GM19328 (cell line): Measurements from ENCODE around the gene LIMS1.
"Not testable (repeated sequence)": the region's sequence is repeated elsewhere in the genome, so short reads cannot be mapped to it uniquely, and the experiment has no call there.

ENCODE experiments used
- ATAC-seq: cut with Tn5 transposase; IDR thresholded peaks from one replicate; pipeline ENCODE4 v1.9.1; 2021; ENCODE audit warnings: mild to moderate bottlenecking, moderate library complexity; ENCODE audit not compliant: unreplicated experiment

LIMS1 gene

DNA sequence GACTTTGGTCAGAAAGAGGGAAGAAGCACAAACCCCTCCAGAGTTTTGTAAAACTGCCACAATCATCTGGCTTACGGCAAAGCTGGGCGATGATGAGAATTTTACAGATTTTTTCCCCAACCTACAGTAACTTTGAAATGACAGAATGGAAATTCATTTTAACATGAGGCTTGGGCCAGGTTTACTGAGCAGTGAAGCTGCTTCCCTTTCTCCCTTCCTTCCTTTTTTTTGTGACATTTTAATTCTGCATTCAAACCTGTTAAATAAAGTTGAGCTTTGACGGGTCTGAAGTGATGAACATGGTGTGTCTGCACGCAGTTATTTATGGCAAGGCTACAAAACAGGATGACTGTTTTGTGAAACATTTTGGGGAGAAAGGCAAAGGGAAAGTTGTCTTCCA is 123.2 kb downstream of the LIMS1 start:
- not testable (repeated sequence) for ATAC-seq

DNA sequence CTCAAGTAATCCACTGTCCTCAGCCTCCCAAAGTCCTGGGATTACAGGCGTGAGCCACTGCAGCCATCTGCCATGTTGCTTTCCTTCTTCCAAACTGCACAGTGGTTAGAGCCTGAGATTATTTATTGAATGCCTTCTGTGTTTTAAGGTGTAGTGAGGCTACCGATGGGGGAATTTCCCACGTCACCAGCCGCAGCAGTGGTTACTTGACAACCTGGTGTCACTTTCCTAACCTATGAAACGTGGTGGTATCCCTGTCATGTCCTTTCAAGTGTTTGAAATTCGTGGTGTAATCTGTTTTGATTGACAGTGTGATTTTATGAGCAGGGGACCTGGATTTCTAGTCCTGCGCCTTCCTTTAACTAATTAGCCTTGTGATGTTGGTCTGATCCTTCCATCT is 124.3 kb downstream of the LIMS1 start:
- not testable (repeated sequence) for ATAC-seq

DNA sequence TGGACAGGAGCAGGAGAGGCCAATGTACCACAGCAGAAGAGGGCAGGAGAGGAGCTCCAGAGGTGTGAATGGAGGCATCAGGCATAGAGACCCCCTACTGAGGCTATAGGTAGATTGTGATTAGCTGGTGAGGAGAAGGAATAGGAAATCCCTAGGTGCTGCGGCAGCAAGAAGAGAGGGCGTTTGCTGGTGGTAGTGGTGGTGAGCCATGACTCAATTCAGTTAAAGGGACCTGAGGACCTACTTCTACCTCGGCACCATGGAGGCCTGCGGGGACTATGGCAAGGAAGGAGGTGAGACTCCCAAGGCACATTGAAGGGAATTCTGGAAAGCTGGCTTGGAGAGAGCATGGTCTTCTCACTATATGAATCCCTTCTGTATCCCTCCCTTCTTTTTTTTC is 127.2 kb downstream of the LIMS1 start:
- not testable (repeated sequence) for ATAC-seq

DNA sequence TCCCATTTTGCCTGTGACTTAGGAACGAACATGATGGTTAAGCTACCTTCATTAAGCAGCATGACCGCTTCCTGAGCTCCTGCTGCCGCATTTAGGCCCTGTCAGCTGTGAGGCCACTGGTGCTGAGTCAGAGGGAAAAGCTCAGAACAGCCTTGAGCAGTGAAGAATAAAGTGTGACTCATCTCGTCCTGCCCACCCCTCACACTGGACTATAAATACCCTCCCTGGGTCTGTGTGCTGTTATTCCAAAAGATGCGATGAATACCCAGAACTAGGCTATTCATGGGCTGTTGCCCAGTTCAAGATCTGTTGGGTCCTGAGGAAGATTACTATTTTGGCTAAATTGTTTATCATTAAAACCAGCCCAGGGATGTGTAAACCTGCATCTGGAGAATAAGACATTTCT is 127.9 kb downstream of the LIMS1 start:
- peak; percentile 84 for ATAC-seq

DNA sequence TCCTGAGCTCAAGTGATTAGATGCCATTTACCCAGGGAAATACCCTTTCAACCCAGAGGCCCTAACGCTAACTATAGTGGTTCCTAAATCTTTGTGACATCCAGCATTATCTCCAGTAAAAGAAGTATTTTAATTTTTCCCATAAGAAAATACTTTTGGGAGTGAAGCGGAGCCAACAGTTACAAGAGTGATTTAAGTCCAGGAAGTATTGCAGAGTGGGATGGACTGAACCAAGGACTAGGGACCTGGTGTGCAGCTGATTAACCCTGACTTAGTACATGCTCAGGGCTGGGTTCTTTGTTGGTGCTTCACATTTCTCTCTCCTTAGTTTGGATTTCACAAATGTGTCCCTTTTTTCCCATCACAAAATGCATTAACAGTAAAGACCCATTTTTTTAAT is 129.1 kb downstream of the LIMS1 start:
- not testable (repeated sequence) for ATAC-seq

DNA sequence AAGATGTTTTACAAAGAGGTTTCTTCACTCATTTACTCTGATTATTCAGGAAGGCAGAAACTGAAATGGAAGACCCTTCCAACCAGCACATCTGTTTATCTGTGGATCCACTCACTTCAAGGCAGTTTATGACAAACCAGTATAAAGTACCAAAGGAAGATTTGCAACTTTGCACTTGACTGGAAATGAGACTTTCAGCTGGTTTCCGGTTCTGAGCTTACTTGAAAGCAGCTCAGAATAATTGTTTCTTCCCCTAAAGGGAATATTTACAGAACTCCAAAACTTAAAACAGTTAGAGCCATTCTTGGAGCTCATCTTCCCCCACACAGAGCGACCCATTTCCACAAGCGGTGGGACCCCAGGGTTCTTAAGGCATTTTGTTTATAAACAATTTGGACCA is 129.8 kb downstream of the LIMS1 start:
- not testable (repeated sequence) for ATAC-seq

DNA sequence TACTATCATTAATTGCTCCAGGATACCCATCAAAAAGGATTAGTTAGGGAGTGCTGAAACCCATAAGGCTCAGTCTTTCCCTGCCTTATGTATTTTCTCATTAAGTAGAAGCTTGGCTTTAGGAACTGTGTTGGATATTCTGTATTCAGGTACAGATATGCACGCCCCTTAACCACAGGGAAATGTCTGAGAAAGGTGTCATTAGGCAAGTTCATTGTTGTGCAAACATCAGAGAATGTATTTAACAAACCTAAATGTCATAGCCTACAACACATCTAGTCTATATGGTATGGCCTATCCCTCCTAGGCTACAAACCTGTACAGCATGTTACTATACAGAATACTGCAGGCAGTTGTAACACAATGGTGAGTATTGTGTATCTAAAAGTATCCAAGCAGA is 130.7 kb downstream of the LIMS1 start:
- ATAC-seq: not testable (repeated sequence)

DNA sequence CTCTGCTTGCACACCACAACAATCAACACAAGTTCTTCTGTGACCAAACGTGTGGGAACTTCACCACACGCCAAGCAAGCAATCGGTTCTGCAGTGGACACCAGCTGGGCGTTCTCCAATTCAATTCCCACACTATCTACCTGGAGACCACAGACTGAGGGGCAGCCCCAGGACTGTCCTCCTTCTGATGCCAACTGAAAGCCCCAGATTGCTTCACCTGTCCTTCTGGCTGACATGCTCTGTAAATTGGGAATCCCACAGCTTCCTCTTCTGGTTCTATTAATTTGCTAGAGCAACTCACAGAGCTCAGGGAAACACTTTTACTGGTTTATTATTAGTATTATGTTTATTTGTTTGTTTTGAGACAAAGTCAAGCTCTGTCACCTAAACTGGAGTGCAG is 131.7 kb downstream of the LIMS1 start:
- ATAC-seq: not testable (repeated sequence)

DNA sequence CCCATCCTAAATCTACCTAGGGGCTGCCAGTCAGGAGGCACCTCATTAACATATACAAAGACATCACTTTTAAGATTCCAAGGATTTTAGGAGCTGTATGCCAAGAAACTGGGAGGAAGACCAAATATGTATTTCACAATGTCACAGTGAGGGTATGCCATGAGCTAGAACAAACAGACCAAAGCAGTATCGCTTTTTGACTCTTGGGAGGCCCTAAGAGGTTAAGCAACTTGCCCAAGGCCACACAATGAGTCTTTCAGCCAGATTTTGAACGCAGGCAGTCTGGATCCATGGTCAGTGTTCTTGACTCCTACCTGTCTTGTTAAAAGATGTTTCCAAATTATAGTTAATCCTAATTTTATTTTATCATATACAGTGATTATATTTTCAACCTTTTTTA is 132.9 kb downstream of the LIMS1 start:
- ATAC-seq: not testable (repeated sequence)

DNA sequence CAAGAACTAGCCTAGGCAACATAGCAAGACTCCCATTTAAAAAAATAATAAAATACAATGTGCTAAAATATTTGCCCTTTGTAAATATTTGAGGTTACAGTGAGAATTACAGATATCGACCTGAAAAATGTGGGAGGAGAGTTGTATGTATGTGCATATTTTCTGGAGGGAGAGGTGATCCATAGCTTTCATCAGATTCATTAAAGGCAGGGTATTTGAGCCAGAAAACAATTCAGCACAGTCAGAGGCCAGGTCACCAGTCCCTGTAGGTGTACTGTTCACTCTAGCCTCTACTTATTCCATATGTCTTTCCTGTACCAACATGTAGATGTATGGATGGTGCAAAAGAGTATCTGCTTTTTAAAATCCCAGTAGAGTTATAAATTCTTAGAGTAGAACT is 136.0 kb downstream of the LIMS1 start:
- ATAC-seq: not testable (repeated sequence)

DNA sequence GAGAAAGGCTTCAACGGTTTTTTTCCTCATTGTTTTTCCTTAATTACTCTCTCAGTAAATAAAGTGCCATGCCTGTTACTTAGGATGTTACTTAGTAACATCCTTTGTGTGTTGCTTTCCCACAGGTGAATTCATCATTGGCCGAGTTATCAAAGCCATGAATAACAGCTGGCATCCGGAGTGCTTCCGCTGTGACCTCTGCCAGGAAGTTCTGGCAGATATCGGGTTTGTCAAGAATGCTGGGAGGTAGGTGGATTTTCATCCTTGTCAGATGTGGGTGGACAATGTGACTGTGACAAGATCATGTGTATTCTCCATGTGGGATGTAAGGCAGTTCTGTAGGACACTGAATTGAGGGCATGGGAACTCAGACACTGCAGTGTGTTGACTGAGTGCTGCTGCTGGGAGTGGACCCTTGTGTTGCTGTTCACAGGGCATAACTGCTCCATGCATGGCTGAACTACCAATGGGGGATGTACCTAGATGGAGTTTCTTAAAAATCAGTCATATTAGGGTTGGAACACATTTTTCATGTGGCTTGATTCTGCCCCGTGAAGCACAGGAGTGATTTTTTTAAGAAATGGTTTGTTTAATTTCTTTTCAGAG is 138.0 kb downstream of the LIMS1 start:
- ATAC-seq: not testable (repeated sequence)

DNA sequence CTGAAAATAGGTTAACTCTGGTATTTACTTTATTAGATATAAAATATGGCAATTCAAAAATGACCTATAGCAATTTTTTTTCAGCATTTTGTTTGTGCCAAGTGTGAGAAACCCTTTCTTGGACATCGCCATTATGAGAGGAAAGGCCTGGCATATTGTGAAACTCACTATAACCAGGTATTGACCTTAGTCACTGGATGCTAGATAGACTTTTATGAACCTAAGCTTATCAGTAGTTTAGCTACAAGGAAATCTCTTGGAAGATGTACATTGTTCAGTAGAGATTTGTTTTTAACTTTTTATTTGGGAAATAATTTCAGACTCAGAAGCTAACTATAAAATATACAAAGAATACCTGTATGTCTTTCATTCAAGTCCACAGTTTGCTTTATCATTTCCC is 142.3 kb downstream of the LIMS1 start:
- ATAC-seq: not testable (repeated sequence)

DNA sequence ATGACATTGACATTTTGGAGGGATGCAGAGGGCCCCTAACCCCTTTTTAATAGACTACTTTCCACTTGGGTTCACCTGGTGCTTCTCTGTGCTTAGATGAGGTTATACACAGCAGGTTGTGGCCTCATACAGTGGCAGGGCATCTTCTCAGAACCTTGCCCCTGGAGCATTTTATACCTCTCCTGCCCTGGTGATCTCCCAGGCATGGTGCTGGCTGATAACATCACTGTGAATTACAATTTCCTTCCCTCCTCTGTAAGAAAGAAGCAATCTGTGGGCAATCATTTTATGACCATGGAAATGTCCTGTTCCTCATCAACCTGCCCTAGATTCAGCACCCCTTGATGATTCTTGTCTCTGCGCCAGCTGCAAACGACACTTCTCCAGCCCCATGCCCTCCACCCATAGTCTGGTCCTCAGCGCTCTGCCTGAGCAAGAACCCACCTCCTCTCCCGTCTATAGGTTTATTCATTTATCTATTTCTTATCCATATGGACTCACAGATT is 143.0 kb downstream of the LIMS1 start:
- not testable (repeated sequence) for ATAC-seq

DNA sequence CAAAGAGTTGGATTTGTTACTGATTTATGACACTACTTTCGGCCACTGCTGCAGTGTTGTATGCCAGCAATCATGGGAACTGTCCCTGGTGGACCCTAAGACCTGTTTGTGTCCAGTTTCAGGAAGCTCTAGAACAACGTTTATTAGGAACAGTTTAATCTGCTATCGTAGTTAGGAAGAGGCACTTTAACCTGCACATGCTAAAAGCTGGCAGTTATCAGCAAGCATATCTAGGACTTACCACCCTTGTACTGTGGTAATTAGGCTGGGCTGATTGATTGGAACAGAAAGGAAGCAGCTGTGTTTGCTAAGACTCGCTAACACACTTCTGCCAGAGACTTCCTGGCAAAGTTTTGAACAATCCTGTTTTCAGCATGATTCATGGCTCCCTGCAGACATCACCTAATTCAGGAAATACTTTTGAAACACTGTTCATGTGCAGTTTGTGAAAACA is 144.0 kb downstream of the LIMS1 start:
- not testable (repeated sequence) for ATAC-seq

DNA sequence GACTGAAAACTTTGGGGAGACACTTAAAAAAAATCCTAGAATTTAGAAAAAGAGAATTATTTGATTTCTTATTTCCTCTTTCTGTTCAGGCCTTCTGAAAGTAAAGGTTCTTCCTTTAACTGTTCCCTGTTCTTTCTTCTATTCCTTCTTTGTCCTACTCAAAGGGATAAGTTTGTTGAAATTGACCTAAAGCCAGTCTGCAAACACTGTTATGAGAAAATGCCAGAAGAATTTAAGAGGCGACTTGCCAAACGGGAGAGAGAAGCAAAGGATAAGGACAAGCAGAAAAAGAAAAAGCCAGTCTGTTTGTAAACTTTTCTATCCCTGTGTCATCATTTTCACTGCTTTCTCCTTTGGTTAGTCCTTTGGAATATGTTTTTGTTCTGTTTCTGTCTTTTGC is 146.5 kb downstream of the LIMS1 start:
- ATAC-seq: not testable (repeated sequence)

DNA sequence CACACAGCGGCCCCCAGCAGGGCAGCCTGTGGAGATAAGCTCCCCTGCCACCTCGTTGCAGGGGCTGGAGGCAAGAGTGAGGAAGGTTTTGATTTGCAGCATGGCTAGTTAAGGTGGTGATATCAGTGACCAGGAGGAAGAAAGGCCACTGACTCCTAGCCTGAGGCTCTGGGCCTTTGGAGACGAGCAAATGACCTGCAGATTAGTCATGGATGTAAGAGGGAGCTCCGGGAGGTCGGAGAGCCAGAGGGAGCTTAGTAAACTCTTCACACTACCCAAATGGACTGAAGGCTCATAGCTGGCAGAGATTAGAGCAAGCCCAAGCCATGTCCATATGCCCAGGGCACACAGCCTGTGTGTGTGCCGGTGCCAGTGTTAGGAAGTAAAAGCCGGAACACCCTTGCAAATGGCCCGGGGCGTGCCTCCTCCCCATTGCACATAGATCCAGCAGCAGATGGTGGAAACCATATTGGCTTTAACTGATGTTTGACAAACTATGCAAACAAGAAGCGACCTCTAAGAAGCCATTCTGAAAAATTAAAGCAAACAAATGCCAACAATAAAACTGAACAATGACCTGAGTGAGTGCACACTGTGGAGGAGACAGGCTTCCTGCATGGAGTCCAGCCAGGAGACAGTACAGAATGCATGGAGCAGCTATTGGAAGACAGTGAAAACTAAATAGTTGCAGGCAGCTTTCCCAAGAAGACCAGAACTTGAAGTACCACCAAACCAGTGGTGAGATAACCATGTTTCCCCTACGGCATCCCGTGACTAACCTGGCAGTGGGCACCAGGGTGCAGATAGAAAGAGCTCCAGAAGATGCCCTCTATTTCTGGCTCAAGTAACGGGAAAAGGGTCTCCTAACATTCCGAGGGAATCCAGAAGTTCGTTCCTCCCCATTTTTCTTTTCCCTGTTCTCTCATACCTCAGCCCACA is 154.8 kb downstream of the LIMS1 start:
- not testable (repeated sequence) for ATAC-seq

DNA sequence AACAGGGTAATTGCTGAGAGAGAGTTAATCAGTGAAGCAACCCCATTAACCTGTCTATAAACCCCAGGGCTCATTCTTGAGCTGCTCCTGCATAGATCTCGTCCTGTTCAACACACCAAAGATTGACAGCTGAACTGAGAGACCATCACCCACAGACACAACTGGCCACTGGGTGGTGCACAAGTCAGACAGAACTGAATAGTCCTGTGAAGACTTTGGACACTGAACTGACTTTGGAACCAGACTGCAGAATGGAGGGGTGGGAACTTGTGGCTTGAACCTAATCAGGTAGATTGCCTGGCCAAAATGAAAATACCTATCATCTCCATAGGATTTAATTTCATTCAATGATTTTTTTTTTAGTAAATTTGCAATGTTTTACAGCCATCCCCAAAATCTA is 155.7 kb downstream of the LIMS1 start:
- not testable (repeated sequence) for ATAC-seq

DNA sequence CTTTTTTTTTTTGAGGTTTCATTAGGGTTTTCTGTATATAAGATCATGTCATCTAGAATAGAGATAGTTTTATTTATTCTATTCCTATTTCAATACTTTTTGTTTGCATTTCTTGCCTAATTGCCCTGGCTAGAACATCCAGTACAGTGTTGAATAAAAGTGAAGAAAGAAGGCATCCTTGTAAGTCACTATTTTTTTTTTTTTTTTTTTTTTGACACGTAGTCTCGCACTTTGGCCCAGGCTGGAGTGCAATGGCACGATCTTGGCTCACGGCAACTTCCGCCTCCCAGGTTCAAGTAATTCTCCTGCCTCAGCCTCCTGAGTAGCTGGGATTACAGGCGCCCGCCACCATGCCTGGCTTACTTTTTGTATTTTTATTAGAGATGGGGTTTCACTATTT is 157.2 kb downstream of the LIMS1 start:
- ATAC-seq: no peak

DNA sequence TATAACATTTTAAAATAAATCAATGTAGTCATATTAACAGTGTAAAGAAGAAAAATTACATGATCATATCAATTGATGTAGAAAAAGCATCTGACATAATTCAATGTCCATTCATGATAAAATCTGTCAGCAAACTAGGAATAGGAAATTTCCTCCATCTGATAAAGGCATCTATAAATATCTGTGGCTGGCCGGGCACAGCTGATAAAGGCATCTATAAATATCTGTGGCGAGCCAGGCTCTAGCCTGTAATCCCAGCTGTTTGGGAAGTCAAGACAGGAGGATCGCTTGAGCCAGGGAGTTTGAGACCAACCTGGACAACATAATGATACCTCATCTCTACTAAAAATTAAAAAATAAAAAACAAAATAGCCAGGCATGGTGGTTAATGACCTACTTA is 166.9 kb downstream of the LIMS1 start:
- no peak for ATAC-seq

DNA sequence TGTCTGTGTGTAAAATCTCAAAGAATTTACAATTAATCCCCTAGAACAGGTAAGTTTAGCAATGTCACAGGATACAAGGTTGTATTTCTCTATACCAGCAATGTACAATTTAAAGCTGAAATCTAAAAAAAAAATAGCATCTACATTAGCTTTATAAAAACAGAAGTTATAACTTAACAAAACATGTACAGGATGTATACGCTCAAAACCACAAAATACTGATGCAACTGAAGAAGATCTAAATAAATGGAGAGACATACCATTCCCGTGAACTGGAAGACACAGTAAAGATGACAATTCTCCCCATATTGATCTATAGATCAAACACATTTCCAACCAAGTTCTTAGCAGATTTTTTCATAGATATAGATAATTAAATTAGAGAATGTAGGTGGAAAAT is 167.5 kb downstream of the LIMS1 start:
- ATAC-seq: no peak

DNA sequence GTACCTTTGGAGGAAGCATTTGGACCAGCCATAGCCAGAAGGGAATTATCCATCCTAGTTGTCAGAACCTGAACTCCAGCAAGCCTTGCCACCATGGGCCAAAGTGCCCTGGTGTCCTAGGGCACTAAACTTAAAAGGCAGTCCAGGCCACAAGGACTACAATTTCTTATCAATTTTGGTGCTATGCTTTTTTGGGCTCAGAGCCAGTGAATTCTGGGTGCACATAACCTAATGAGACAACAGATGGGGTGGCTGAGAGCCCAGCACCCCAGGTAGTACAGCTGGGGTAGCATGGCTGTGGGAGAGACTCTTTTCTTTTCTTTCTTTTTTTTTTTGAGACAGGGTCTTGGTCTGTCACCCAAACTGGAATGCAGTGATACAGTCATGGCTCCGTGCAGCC is 170.6 kb downstream of the LIMS1 start:
- ATAC-seq: no peak

DNA sequence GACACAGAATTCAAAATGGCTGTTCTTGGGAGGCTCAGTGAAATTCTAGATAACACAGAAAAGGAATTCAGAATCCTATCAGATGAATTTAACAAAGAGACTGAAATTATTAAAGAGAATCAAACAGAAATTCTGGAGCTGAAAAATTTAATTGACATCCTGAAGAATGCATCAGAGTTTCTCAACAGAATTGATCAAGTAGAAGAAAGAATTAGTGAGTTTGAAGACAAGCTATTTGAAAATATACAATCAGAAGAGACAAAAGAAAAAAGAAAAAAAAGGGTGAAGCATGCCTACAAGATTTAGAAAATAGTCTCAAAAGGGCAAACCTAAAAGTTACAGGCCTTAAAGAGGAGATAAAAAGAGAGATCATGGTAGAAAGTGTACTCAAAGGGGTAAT is 173.0 kb downstream of the LIMS1 start:
- ATAC-seq: no peak
